Parietal lobe (tissue), 2 donors: Measurements from ENCODE around the gene GNGT1. TPM values are rescaled to one million over a fixed set of nuclear protein-coding genes. Genes with fewer than 3 reads are reported as not detected.

Experiments
- small RNA-seq: library from RNA; depleted of rRNA; stranded (forward); fragments of <200 nt; gene quantifications from one replicate; pipeline ENCODE3, GENCODE V24; 2014; ENCODE audit warnings: low replicate concordance
- total RNA-seq: library from RNA; depleted of rRNA; stranded (reverse); fragments of >200 nt; gene quantifications from one replicate; pipeline ENCODE4 v1.2.3, GENCODE V29; 2014

The GNGT1 gene
- total RNA-seq: not detected

GRCh38 chr7:93906267-93906666, at the start of gene GNGT1:
Gene GNGT1 (plus strand): TSS chr7:93906567. CDS start chr7:93906747, 180 bp downstream.

GRCh38 chr7:93890464-93891068, 15.8 kb upstream of the GNGT1 start, which contains the start of gene TFPI2:
Gene TFPI2 (minus strand): TSS chr7:93890753. CDS start chr7:93890678, 75 bp downstream.

GRCh38 chr7:93921607-93922566, 15.5 kb downstream of the GNGT1 start, which contains the start of gene GNG11:
Gene GNG11 (plus strand): TSS chr7:93921735. CDS start chr7:93922138, 403 bp downstream.

Small RNA genes lying within 50 kb of the gene (small RNA-seq; reads per million reads assigned to genes)
- gene AC002076.2: not detected

Other genes starting within 250 kb of the GNGT1 start
- gene TFPI2, start 15.8 kb upstream of the GNGT1 start, total RNA-seq: not detected
- 3.8 TPM for gene GNG11, start 15.2 kb downstream of the GNGT1 start, total RNA-seq
- 20.0 TPM for gene BET1, start 97.8 kb downstream of the GNGT1 start, total RNA-seq